HTERT RPE-1 (cell line): ENCODE results near the gene FLAD1.
"Not testable (repeated sequence)": the region's sequence is repeated elsewhere in the genome, so short reads cannot be mapped to it uniquely, and the experiment has no call there.

ENCODE experiments used
- in situ Hi-C: fragments of 300-500 bp; cut with MboI; formaldehyde crosslinking; loops from 4 replicates; pipeline ENCODE4 v1.14.3; 2020; ENCODE audit warnings: low sequenced_read_pairs

The FLAD1 gene

GRCh38 chr1:154967331-154967950 is 15.7 kb upstream of the FLAD1 start:
- in situ Hi-C loops, result no loop called here

GRCh38 chr1:154968731-154969130 is 14.4 kb upstream of the FLAD1 start:
- in situ Hi-C loops, result no loop called here

GRCh38 chr1:154969246-154969645 is 13.9 kb upstream of the FLAD1 start:
- in situ Hi-C loops, result no loop called here

GRCh38 chr1:154969860-154970452 is 13.2 kb upstream of the FLAD1 start:
- in situ Hi-C loops, result no loop called here

GRCh38 chr1:154970631-154971340 is 12.4 kb upstream of the FLAD1 start, which contains the start of gene SHC1:
Gene SHC1 (minus strand): TSS chr1:154970747. CDS start chr1:154970526, 221 bp downstream.
- in situ Hi-C loops, result no loop called here

DNA sequence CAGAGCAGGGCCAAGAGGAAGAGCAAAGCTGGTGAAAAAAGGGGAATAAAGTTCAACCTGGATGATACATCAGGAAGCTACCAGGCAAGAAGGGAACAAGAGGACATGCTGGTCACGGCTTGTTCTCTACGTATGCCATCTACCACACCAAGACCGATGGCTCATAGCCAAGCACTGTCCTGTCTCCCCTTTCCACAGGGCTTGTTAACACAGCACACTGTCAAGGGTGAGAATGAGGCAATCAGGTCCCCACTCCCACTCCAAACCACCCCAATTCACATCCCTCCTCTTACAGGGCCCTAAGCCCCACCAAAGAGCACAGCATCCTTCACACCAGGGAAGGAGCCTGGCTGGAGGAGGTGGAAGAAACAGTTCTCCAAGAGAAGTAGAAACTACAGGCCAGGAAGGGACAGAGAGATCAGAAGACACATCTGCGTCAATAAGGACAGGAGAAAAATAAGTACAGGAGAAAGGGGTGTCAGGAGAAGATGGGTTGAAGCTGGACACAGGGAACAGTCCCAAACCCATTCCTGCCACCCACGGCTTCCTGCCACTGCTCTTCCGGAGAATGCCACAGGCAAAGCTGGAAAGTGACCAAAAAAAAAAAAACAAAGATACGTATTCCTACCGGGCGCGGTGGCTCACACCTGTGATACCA is 11.7 kb upstream of the FLAD1 start:
- in situ Hi-C loops, result no loop called here

DNA sequence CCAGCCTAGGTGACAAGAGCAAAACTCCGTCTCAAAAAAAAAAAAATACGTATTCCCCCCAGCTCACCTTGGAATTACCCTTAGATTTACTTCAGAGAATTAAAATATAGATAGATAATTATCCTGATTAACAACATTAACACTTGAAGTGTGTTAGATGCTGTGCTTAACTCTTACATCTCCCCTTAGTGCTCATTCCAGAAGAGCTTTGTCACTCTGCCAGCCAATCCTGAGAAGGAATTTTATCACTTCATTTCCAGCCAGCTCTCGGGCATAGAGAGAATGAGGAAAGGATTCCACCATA is 11.0 kb upstream of the FLAD1 start:
- in situ Hi-C loops, result no loop called here

DNA sequence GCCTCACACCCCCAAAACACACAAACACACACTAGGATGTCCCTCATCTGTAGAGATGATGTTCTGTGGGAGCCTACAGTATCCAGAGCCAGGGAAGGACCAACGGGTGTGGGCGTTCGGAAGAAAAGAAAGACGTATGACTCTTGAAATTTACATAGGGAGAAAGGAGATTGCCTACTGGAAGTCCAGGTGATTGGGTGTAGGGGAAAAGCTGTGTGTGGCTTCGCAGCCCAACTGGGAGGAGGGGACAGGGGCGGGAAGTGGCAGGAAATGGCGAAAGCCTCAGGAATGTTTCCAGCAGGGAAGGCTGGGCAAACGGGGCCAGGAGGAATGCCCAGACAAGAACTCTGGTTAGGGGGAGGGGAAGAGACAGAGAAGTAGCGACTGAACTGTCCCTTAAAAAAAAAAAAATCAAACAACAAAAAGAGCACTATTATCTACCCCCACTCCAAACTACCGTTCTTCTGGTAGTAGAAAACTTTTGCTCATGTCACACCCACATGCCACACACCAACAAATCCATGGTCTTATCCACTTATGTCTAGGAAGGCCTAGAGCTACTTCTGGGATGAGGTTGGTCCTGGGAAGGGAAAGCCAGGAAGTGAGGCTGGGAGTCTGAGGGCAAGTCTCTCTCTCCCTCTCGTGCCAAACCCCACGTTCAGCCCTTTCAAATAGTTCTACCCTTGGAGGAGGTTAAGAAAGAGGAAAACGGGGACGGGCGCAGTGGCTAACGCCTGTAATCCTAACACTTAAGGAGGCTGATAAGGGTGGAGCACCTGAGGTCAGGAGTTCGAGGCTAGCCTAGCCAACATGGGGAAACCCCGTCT is 10.4 kb upstream of the FLAD1 start:
- in situ Hi-C loops, result no loop called here

- in situ Hi-C loops, result no loop called here
Measured at GRCh38 chr1:154973344-154974101, 9.6 kb upstream of the FLAD1 start.

DNA sequence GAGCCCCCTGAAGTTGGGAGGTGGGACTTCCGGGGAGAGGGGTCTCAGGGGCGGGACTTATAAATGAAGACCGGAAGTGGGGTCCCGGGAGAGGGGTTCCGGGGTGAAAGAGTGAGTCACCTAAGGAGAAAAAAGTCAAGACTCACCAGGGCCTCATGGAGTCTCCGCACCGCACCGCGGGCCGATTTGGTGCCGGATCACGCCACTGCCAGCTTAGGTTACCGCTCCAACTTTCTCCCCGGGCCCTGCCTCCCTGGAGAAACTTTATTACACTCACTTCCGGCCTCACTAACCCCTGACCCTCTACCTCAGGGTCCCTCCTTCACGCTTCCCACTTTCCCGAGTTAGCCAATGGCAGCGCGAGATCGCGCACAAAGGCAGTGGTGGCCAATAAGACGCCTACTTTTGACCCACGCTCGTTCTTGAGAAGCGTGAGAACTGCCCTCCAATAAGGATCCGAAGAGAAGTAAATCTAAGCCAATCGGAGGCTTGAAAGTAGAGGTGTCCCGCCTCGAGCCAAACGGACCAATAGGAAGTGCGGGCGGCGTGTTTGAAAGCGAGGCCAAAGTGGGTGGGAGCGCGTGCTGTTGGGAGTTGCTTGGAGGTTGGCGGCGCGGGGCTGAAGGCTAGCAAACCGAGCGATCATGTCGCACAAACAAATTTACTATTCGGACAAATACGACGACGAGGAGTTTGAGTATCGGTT is 8.9 kb upstream of the FLAD1 start, which contains the start of gene CKS1B:
CKS1B (plus strand) TSS at position 580 of the 706 bp plus-strand sequence; CDS start at position 645, 65 bp downstream.
- in situ Hi-C loops, result no loop called here

GRCh38 chr1:154974808-154975408 is 8.2 kb upstream of the FLAD1 start:
- in situ Hi-C loops, result no loop called here

DNA sequence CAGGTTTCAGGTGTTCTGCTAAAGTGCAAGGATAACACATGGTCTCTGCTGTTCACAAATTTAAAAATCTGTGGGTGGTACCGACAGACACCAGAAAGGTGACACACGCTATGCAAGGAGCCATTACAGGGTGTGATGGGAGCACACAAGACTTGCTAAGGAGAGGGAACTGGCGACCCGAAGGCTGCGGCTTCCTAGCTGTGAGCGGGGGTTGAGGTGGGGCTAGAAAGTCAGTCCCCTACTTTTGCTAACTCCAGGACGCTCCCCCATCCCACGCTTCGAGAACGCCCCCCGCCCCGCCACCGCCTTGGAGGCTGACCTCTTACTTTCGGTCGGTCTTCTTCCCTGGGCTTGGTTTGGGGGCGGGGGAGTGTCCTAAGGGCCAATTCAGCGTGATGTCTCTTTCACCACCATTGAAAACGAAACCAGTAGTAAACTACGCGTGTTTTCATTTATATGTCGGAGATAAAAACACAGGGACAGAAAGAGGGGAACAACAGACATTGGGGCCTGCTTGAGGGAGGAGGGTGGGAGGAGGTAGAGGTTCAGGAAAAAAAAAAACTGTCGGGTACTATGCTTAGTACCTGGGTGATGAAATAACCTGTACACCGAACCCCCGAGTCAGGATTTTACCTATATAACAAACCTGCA is 7.6 kb upstream of the FLAD1 start:
- in situ Hi-C loops, result no loop called here

GRCh38 chr1:154977762-154978161 is 5.4 kb upstream of the FLAD1 start:
- in situ Hi-C loops, result not testable (repeated sequence)

GRCh38 chr1:154978360-154978759 is 4.8 kb upstream of the FLAD1 start:
- in situ Hi-C loops, result no loop called here

DNA sequence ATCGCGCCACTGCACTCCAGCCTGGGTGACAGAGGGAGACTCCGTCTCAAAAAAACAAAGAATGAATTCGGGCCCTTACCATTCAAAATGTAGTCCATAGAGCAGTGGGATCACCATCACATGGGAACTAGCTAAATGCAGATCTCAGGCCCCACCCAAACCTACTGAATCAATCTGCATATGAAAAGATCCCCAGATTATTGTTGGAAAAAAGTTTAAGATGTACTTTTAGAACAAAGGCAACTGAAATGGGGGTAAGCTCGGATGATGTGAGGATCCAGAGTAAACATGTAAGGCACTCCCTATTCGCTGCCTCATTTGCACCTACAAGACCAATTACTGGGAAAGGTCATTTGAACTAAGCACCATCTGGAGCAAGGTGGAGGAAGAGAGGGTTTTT is 803 bp upstream of the FLAD1 start:
- in situ Hi-C loops, result no loop called here

DNA sequence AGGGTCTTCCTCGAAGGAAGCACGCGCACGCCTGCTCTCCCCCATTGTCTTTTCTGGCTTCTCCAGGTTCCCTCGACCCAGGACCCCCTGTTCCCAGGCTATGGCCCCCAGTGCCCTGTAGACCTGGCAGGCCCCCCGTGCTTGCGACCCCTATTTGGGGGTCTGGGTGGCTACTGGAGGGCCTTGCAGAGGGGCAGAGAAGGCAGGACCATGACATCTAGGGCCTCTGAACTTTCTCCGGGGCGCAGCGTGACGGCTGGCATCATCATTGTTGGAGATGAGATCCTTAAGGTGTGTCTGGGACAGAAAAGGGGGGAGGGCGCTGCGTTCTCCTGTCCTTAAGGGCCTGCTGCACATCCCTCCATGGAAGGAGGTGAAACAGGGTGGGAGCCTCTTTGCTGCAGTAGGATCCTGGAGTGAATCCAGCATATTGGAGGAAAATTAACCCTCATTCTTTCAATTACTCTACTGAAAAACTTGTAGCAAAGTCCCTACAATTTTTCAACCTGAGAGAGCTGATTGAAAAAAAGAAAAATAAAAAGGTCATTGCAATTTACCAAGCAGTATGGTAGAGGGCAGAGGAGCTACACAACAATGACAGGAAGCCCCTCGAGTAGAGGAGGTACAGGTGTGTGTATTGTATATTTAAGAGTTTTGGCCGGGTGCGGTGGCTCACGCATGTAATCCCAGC is 777 bp downstream of the FLAD1 start:
- in situ Hi-C loops, result no loop called here

DNA sequence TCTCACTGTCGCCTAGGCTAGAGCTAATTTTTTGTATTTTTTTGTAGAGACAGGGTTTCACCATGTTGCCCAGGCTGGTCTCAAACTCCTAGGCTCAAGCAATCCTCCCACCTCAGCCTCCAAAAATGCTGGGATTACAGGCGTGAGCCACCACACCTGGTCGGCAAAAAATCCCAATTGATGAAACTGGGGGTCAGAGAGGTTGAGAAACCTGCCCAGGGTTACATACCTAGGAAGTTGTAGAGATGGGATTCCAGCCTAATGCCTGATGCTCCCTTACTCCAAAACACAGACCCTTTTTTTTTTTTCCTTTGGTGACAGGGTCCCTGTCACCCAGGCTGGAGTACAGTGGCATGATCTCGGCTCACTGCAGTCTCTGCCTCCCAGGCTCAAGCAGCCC is 3.6 kb downstream of the FLAD1 start:
- in situ Hi-C loops, result not testable (repeated sequence)

- in situ Hi-C loops, result no loop called here
Measured at GRCh38 chr1:154987326-154987725, 4.2 kb downstream of the FLAD1 start.
